Activated naive CD4-positive, alpha-beta T cell treated with anti-CD3 and anti-CD28 coated beads, Interleukin-2, amount 50 U/mL, for 72 hours (primary cell): Measurements from ENCODE around the gene DRG2. TPM values are rescaled to one million over a fixed set of nuclear protein-coding genes. Genes with fewer than 3 reads are reported as not detected.

Source experiments
- ATAC-seq, 2 donors: fragments of 150-1000 bp; cut with Tn5 transposase; 2 replicates each; pipeline ENCODE4 v1.10.0; 2021; ENCODE audit warnings: mild to moderate bottlenecking in 2 of 2, moderate library complexity in 2 of 2
- DNase-seq, 2 donors: peaks; one replicate each; pipeline ENCODE4 v3.0.0; 2021 to 2022; ENCODE audit warnings: low spot score in 2 of 2
- H3K27ac Mint-ChIP-seq, 2 donors: one replicate each; pipeline ENCODE4 v1.8.0; 2022; ENCODE audit warnings: mild to moderate bottlenecking in 2 of 2, mixed read lengths in 2 of 2
- H3K36me3 Mint-ChIP-seq, 2 donors: one replicate each; pipeline ENCODE4 v1.8.0; 2022; ENCODE audit warnings: mixed read lengths in 2 of 2
- H3K9me3 Mint-ChIP-seq, 2 donors: one replicate each; pipeline ENCODE4 v1.8.0; 2022; ENCODE audit warnings: mixed read lengths in 2 of 2
- total RNA-seq, 2 donors: library from RNA; stranded (reverse); gene quantifications; one replicate each; pipeline ENCODE4 v1.2.3, GENCODE V29; 2022

The DRG2 gene
- total RNA-seq, 2 donors from 2014 or later = 41.3 to 49.2 TPM

DNA sequence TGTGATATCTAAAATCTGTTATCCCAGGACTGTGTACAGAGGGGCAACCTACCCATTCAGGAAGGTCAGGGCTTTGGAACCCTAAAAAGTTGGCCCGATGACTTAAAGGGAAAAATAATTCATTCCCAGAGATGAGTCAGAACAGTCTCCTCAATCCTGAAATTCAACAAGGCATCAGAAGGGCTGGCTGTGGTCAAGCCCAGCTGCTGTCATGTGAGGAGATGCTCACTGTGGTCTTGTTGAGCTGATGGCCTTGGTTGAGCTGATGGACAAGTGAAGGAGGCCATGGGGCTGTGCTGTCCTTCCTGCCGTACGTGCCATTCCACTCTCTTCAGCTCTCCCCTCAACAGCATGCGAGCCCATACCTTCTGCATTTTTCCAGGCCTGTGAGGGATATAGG is 20.9 kb upstream of the DRG2 start:
- no peaks in the 10 kb centered on the region for H3K36me3 Mint-ChIP-seq
- H3K27ac Mint-ChIP-seq = peak overlapping the region in 1 of 2 donors; percentile 9
- ATAC-seq (no peak), DNase-seq (no peak)
- H3K9me3 Mint-ChIP-seq = no peaks in the 10 kb centered on the region

DNA sequence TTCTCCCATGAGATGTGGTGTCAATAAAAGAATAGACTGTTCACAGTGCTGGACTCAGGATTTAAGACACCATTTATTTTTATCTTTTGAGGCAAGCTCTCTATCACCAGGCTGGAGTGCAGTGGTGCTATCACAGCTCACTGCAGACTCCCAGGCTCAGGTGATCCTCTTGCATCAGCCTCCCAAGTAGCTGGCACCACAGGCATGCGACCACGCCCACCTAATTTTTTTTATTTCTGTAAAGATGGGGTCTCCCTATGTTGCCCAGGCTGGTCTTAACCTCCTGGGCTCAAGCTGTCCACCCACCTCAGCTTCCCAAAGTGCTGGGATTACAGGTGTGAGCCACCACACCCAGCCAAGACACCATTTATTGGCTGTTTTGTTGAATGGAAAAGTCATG is 18.6 kb upstream of the DRG2 start:
- H3K36me3 Mint-ChIP-seq = no peaks in the 10 kb centered on the region
- no peak overlapping the region for H3K27ac Mint-ChIP-seq
- DNase-seq (no peak), ATAC-seq (no peak)
- no peaks in the 10 kb centered on the region for H3K9me3 Mint-ChIP-seq

- DNase-seq (no peak), ATAC-seq (peak in 1 of 2 donors; percentile 12)
- Mint-ChIP-seq H3K36me3 (no peaks in the 10 kb centered on the region), H3K27ac (no peak overlapping the region), H3K9me3 (no peaks in the 10 kb centered on the region)
Measured at GRCh38 chr17:18070861-18071340, 16.8 kb upstream of the DRG2 start.

DNA sequence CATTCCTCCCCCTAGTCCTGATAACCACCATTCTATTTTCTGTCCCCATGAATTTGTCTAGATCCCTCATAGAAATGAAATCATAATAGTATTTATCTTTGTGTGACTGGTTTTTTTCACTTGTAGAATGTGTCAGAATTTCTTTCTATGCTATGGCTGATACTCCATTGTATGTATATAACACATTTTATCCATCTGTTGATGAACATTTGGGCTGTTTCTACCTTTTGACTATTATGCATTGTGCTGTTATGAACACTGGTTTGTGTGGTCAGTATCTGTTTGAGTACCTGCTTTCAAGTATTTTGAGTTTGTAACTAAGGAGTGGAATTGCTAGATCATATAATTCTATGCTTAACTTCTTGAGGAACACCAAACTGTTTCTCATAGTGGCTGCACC is 16.0 kb upstream of the DRG2 start:
- no peak for DNase-seq
- ATAC-seq = peak in 1 of 2 donors; percentile 90
- H3K9me3 Mint-ChIP-seq = no peaks in the 10 kb centered on the region
- no peak overlapping the region for H3K27ac Mint-ChIP-seq
- H3K36me3 Mint-ChIP-seq = no peaks in the 10 kb centered on the region

- no peak for ATAC-seq
- Mint-ChIP-seq H3K36me3 (no peaks in the 10 kb centered on the region), H3K27ac (no peak overlapping the region), H3K9me3 (no peaks in the 10 kb centered on the region)
- DNase-seq = no peak
Measured at GRCh38 chr17:18074566-18075272, 13.0 kb upstream of the DRG2 start.

DNA sequence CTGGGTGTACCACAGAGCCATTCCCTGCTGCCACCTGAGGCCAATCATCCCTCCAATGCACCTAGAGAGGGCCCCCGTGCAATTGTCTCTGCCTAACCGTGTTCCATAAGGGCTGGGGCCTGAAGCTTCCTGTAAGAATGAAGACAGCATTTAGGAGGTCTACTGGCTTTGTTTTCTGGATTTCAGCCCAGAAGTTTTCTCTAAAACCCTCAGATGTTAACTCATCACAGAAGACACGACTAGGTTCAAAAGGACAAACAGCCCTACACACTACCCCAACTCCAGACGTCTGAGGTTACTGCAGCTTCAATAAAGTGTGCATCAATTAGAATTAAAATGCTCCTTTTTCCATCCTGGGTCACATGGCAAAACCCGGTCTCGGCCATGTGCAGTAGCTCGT is 10.8 kb upstream of the DRG2 start:
- DNase-seq (no peak), ATAC-seq (no peak)
- no peak overlapping the region for H3K27ac Mint-ChIP-seq
- no peaks in the 10 kb centered on the region for H3K36me3 Mint-ChIP-seq
- H3K9me3 Mint-ChIP-seq = no peaks in the 10 kb centered on the region

- no peak for DNase-seq
- Mint-ChIP-seq H3K27ac (no peak overlapping the region), H3K9me3 (no peaks in the 10 kb centered on the region), H3K36me3 (no peaks in the 10 kb centered on the region)
- ATAC-seq = no peak
Measured at GRCh38 chr17:18079543-18079942, 8.2 kb upstream of the DRG2 start.

GRCh38 chr17:18084256-18084655 is 3.5 kb upstream of the DRG2 start:
- H3K9me3 Mint-ChIP-seq = no peaks in the 10 kb centered on the region
- no peak for DNase-seq
- no peak for ATAC-seq
- no peak overlapping the region for H3K27ac Mint-ChIP-seq
- H3K36me3 Mint-ChIP-seq = peaks cover 10 to 14% of the 10 kb centered on the region in 2 donors

DNA sequence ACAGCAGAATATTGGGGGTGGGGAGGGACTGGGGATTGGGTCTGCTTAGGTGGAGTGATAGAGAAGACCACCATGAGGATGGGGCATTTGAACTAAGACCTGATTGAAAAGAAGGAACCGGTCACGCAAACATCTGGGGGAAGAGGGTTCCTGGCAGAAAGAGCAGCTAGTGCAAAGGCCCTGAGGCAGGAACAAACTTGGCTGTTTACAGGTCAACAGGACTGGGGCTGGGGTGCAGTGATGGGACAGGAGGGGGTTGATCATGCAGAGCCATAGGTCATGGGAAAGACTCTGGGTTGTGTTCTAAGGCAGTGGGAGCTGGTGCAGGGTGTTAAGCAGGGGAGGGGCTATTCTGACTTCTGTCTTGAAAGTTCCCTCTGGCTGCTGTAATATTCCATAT is 1.9 kb downstream of the DRG2 start:
- DNase-seq (no peak), ATAC-seq (no peak)
- H3K27ac Mint-ChIP-seq = peak overlapping the region; percentile 30 to 96
- H3K9me3 Mint-ChIP-seq = no peaks in the 10 kb centered on the region
- peaks cover 19 to 22% of the 10 kb centered on the region in 2 donors for H3K36me3 Mint-ChIP-seq

- peaks cover 8 to 19% of the 10 kb centered on the region in 2 donors for H3K36me3 Mint-ChIP-seq
- no peak overlapping the region for H3K27ac Mint-ChIP-seq
- DNase-seq (no peak), ATAC-seq (peak; percentile 18 to 49)
- no peaks in the 10 kb centered on the region for H3K9me3 Mint-ChIP-seq
Measured at GRCh38 chr17:18093616-18094408, 6.1 kb downstream of the DRG2 start.

GRCh38 chr17:18094409-18094807 is 6.7 kb downstream of the DRG2 start:
- Mint-ChIP-seq H3K36me3 (peaks cover 8 to 19% of the 10 kb centered on the region in 2 donors), H3K9me3 (no peaks in the 10 kb centered on the region), H3K27ac (no peak overlapping the region)
- DNase-seq = no peak
- no peak for ATAC-seq

GRCh38 chr17:18099516-18099915 is 11.8 kb downstream of the DRG2 start:
- Mint-ChIP-seq H3K36me3 (peaks cover 0 to 10% of the 10 kb centered on the region in 2 donors), H3K27ac (peak overlapping the region; percentile 32 to 37)

GRCh38 chr17:18100616-18101015 is 12.9 kb downstream of the DRG2 start:
- Mint-ChIP-seq H3K9me3 (no peaks in the 10 kb centered on the region), H3K27ac (no peak overlapping the region), H3K36me3 (peaks cover 0 to 9% of the 10 kb centered on the region in 2 donors)
- no peak for ATAC-seq
- no peak for DNase-seq

More at GRCh38 chr17:18099516-18099915, 11.8 kb downstream of the DRG2 start:
- DNase-seq (no peak), ATAC-seq (no peak)
- no peaks in the 10 kb centered on the region for H3K9me3 Mint-ChIP-seq

GRCh38 chr17:18101828-18102227 is 14.1 kb downstream of the DRG2 start:
- H3K36me3 Mint-ChIP-seq = no peaks in the 10 kb centered on the region
- H3K9me3 Mint-ChIP-seq = no peaks in the 10 kb centered on the region
- ATAC-seq = no peak
- no peak overlapping the region for H3K27ac Mint-ChIP-seq
- DNase-seq = no peak

DNA sequence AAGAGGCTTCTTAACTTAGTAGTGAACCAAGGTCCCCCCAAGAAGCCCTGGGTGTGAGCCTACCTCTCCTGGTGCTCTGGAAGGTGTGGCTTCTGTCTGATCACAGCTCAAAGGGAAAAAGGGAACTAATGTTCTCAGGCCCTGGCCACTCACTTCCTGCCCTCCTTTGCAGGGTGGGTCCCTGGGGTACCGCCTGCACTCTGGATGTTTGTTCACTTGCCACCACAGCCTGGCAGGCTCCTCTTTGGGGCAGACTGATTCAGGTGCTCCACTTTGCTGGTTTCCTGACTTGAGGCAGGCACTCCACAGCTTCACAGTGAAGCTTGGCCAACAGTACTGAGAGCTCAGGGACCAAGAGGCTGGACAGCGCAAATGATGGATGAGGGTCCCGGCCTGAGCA is 14.9 kb downstream of the DRG2 start:
- no peaks in the 10 kb centered on the region for H3K36me3 Mint-ChIP-seq
- peak overlapping the region in 1 of 2 donors; percentile 22 for H3K27ac Mint-ChIP-seq
- DNase-seq (no peak), ATAC-seq (no peak)
- no peaks in the 10 kb centered on the region for H3K9me3 Mint-ChIP-seq

- no peaks in the 10 kb centered on the region for H3K9me3 Mint-ChIP-seq
- peak overlapping the region in 1 of 2 donors; percentile 60 for H3K27ac Mint-ChIP-seq
- no peaks in the 10 kb centered on the region for H3K36me3 Mint-ChIP-seq
- no peak for DNase-seq
- ATAC-seq = no peak
Measured at GRCh38 chr17:18105027-18105426, 17.3 kb downstream of the DRG2 start.

DNA sequence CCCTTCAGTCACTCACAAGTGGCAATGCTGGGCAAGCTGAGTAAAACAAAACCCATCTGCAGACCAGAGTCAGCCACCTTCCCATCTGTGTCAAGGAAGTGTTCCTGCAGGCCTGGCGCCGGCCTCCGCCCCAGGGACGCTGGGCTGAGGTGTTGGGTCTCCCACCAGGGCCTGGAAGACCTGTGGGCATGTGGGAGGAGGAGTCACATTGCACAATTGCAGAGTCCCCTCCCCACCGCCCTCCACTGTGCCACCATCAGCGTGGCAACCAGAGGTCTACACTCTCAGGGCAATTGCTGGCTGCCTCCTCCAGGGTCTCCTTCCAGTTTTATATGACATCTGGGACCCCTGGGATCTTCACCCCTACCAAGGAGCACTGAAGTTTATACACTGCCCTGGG is 17.8 kb downstream of the DRG2 start:
- ATAC-seq = no peak
- no peaks in the 10 kb centered on the region for H3K9me3 Mint-ChIP-seq
- no peak overlapping the region for H3K27ac Mint-ChIP-seq
- H3K36me3 Mint-ChIP-seq = no peaks in the 10 kb centered on the region
- DNase-seq = no peak

GRCh38 chr17:18106211-18106610 is 18.5 kb downstream of the DRG2 start:
- Mint-ChIP-seq H3K9me3 (no peaks in the 10 kb centered on the region), H3K36me3 (no peaks in the 10 kb centered on the region), H3K27ac (no peak overlapping the region)
- DNase-seq (no peak), ATAC-seq (no peak)
